ENCODE data around the gene ST7L.

DNA sequence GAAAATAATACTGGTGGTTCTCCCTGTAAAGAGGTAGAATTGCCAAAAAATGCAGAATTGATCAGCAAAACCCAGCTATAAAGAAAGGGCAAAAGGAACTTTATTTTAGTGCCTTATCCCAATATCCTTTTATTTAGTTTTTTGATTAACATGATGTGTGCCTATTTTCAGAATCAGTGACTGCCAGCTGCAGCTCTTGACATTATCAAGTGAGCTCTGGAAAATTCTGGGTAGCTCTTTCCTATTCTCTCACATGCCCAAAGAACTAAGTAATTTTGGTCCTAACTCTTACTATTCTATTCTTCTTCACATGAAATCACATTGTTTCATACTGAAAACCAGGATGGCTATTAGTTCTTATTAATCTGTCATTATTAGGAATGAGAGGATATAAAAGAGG, 88.1 kb downstream of the ST7L start:
- no peak for TF ChIP-seq POLR2AphosphoS5 (IDR thresholded peaks at IDR 0.05)
- TF ChIP-seq, protein P1, sequence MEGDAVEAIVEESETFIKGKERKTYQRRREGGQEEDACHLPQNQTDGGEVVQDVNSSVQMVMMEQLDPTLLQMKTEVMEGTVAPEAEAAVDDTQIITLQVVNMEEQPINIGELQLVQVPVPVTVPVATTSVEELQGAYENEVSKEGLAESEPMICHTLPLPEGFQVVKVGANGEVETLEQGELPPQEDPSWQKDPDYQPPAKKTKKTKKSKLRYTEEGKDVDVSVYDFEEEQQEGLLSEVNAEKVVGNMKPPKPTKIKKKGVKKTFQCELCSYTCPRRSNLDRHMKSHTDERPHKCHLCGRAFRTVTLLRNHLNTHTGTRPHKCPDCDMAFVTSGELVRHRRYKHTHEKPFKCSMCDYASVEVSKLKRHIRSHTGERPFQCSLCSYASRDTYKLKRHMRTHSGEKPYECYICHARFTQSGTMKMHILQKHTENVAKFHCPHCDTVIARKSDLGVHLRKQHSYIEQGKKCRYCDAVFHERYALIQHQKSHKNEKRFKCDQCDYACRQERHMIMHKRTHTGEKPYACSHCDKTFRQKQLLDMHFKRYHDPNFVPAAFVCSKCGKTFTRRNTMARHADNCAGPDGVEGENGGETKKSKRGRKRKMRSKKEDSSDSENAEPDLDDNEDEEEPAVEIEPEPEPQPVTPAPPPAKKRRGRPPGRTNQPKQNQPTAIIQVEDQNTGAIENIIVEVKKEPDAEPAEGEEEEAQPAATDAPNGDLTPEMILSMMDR (IDR thresholded peaks at IDR 0.05), result no peak
